Measurements from ENCODE around the gene JAKMIP1. TPM values are rescaled to one million over a fixed set of nuclear protein-coding genes. Genes with fewer than 3 reads are reported as not detected.

Gene JAKMIP1
- total RNA-seq, 4 donors from 2014 or later: 1.2 to 6.6 TPM; not detected in 2

- Histone ChIP-seq H3K4me3 (no peak overlapping the region), H3K27me3 (no peaks in the 10 kb centered on the region), H3K27ac (no peak overlapping the region), H3K36me3 (no peaks in the 10 kb centered on the region), H3K9me3 (no peaks in the 10 kb centered on the region), H3K4me1 (no peaks in the 10 kb centered on the region)
- DNase-seq: peak in 1 of 3 donors; percentile 4
- TF ChIP-seq POLR2A (IDR thresholded peaks at IDR 0.05): no peak
- TF ChIP-seq, protein P1, sequence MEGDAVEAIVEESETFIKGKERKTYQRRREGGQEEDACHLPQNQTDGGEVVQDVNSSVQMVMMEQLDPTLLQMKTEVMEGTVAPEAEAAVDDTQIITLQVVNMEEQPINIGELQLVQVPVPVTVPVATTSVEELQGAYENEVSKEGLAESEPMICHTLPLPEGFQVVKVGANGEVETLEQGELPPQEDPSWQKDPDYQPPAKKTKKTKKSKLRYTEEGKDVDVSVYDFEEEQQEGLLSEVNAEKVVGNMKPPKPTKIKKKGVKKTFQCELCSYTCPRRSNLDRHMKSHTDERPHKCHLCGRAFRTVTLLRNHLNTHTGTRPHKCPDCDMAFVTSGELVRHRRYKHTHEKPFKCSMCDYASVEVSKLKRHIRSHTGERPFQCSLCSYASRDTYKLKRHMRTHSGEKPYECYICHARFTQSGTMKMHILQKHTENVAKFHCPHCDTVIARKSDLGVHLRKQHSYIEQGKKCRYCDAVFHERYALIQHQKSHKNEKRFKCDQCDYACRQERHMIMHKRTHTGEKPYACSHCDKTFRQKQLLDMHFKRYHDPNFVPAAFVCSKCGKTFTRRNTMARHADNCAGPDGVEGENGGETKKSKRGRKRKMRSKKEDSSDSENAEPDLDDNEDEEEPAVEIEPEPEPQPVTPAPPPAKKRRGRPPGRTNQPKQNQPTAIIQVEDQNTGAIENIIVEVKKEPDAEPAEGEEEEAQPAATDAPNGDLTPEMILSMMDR (IDR thresholded peaks at IDR 0.05): no peak
Measured at GRCh38 chr4:6235012-6235411, 34.7 kb upstream of the JAKMIP1 start.

GRCh38 chr4:6233929-6234328, 33.6 kb upstream of the JAKMIP1 start:
- no peaks in the 10 kb centered on the region for H3K4me1 ChIP-seq
- no peak overlapping the region for H3K27ac ChIP-seq
- no peaks in the 10 kb centered on the region for H3K36me3 ChIP-seq
- TF ChIP-seq, protein P1 (IDR thresholded peaks at IDR 0.05): no peak
- no peaks in the 10 kb centered on the region for H3K9me3 ChIP-seq
- DNase-seq: no peak
- H3K4me3 ChIP-seq: no peak overlapping the region
- no peaks in the 10 kb centered on the region for H3K27me3 ChIP-seq

GRCh38 chr4:6232836-6233785, 32.8 kb upstream of the JAKMIP1 start:
- DNase-seq: peak in 2 of 3 donors; percentile 18 to 31
- TF ChIP-seq, protein P1 (IDR thresholded peaks at IDR 0.05): no peak
- no peak for TF ChIP-seq POLR2A (IDR thresholded peaks at IDR 0.05)
- no peaks in the 10 kb centered on the region for H3K4me1 ChIP-seq
- H3K27me3 ChIP-seq: no peaks in the 10 kb centered on the region
- no peaks in the 10 kb centered on the region for H3K9me3 ChIP-seq
- no peak overlapping the region for H3K27ac ChIP-seq
- H3K36me3 ChIP-seq: no peaks in the 10 kb centered on the region
- no peak overlapping the region for H3K4me3 ChIP-seq

GRCh38 chr4:6231663-6232165, 31.4 kb upstream of the JAKMIP1 start:
- H3K36me3 ChIP-seq: no peaks in the 10 kb centered on the region
- no peaks in the 10 kb centered on the region for H3K27me3 ChIP-seq
- no peak overlapping the region for H3K27ac ChIP-seq
- no peaks in the 10 kb centered on the region for H3K4me1 ChIP-seq
- TF ChIP-seq, protein P1 (IDR thresholded peaks at IDR 0.05): no peak
- no peak for TF ChIP-seq POLR2A (IDR thresholded peaks at IDR 0.05)
- no peak overlapping the region for H3K4me3 ChIP-seq
- no peak for DNase-seq
- no peaks in the 10 kb centered on the region for H3K9me3 ChIP-seq

DNA sequence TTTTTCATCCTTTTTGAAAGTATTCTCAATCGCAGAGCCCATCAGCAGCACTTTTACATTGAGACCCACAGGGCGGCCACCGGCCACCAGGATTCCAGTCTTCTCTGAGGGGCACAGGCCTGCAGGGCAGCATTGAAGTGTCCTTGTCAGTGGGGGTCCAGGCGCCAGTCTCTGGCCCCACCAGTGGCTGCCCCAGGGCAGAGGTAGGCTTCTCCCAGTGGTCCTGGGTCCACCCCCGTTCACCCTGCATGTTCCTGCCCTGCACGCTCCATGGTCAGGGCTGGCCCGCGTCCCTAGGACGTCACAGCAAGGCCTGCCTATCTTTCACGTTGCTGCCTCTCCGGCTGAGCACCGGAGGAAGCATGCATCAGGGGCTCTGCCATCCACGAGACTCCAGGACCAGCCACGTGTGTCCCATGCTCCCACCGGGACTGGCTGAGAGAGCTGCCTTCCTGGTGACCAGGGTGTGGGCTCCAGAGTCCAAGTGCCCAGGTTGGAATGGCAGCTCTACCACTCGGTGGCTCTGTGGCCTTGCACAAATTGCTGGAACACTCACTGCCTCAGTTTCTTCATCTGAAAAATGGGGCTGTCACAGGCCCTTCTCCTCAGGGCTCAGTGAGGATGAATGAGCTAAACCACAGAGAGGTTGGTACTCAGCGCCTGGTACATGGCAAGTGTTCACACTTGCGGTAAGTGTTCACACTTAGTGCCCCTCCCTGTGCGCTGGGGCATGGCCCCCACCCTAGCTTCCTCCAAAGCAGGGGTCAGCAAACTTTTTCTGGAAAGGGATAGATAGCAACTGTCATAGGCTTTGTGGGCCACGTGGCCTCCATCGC, 30.7 kb upstream of the JAKMIP1 start:
- Histone ChIP-seq H3K4me3 (no peak overlapping the region), H3K9me3 (no peaks in the 10 kb centered on the region), H3K4me1 (no peaks in the 10 kb centered on the region), H3K27me3 (no peaks in the 10 kb centered on the region), H3K27ac (no peak overlapping the region), H3K36me3 (no peaks in the 10 kb centered on the region)
- peak in 2 of 3 donors; percentile 33 to 34 for DNase-seq
- TF ChIP-seq, protein P1 (IDR thresholded peaks at IDR 0.05): no peak
- TF ChIP-seq POLR2A (IDR thresholded peaks at IDR 0.05): no peak
